Dendritic cell treated with granulocyte-macrophage colony-stimulating factor and Interleukin-4, amounts not matched to agents 40 ng/mL and 50 ng/mL, for 4 days (primary cell): ENCODE measurements around the gene FZD4.
"Not testable (repeated sequence)": the region's sequence is repeated elsewhere in the genome, so short reads cannot be mapped to it uniquely, and the experiment has no call there.

Source experiments
- H3K27ac Mint-ChIP-seq: one replicate; pipeline ENCODE4 v1.8.0; 2022; ENCODE audit warnings: mild to moderate bottlenecking, mixed read lengths
- H3K27me3 Mint-ChIP-seq: one replicate; pipeline ENCODE4 v1.8.0; 2022; ENCODE audit warnings: mild to moderate bottlenecking, mixed read lengths
- H3K36me3 Mint-ChIP-seq: one replicate; pipeline ENCODE4 v1.8.0; 2022; ENCODE audit warnings: low read depth, mixed read lengths
- H3K4me1 Mint-ChIP-seq: one replicate; pipeline ENCODE4 v1.8.0; 2022; ENCODE audit warnings: low read depth, mixed read lengths
- H3K4me3 Mint-ChIP-seq: one replicate; pipeline ENCODE4 v1.8.0; 2022; ENCODE audit warnings: mild to moderate bottlenecking, moderate library complexity, mixed read lengths
- H3K9me3 Mint-ChIP-seq: one replicate; pipeline ENCODE4 v1.8.0; 2022; ENCODE audit warnings: mixed read lengths
- intact Hi-C: fragments of 100-400 bp; cut with micrococcal nuclease; formaldehyde crosslinking; loops from one replicate; pipeline ENCODE4 v1.15.0; 2022

Gene FZD4

GRCh38 chr11:86937193-86937806, 17.9 kb downstream of the FZD4 start:
- H3K27ac Mint-ChIP-seq, H3K9me3 Mint-ChIP-seq, H3K4me1 Mint-ChIP-seq, H3K36me3 Mint-ChIP-seq, H3K27me3 Mint-ChIP-seq, H3K4me3 Mint-ChIP-seq: not testable (repeated sequence)
- intact Hi-C loops, result loop anchor here (5.0 kb wide), 1 partner anchor 485 kb away; no protein-coding TSS in a partner anchor

- peaks cover 12% of the 10 kb centered on the region for H3K4me1 Mint-ChIP-seq
- H3K9me3 Mint-ChIP-seq, result no peaks in the 10 kb centered on the region
- H3K27ac Mint-ChIP-seq, result no peak overlapping the region
- intact Hi-C loops, result loop anchor here (5.0 kb wide), 1 partner anchor 487 kb away; no protein-coding TSS in a partner anchor
- no peaks in the 10 kb centered on the region for H3K36me3 Mint-ChIP-seq
- no peak overlapping the region for H3K4me3 Mint-ChIP-seq
- peaks cover 3% of the 10 kb centered on the region for H3K27me3 Mint-ChIP-seq
Observed at GRCh38 chr11:86934926-86935579, 20.1 kb downstream of the FZD4 start.

- Mint-ChIP-seq H3K4me3 (no peak overlapping the region), H3K9me3 (no peaks in the 10 kb centered on the region), H3K4me1 (peaks cover 12% of the 10 kb centered on the region), H3K36me3 (no peaks in the 10 kb centered on the region), H3K27me3 (peaks cover 3% of the 10 kb centered on the region), H3K27ac (no peak overlapping the region)
- intact Hi-C loops, result no loop called here
Observed at GRCh38 chr11:86934582-86934900, 20.7 kb downstream of the FZD4 start.

GRCh38 chr11:86933891-86934581, 21.2 kb downstream of the FZD4 start:
- Mint-ChIP-seq H3K27ac (no peak overlapping the region), H3K27me3 (peaks cover 3% of the 10 kb centered on the region), H3K4me3 (no peak overlapping the region), H3K36me3 (no peaks in the 10 kb centered on the region), H3K4me1 (peaks cover 12% of the 10 kb centered on the region), H3K9me3 (no peaks in the 10 kb centered on the region)
- intact Hi-C loops, result no loop called here

GRCh38 chr11:86932924-86933875, 22.0 kb downstream of the FZD4 start:
- no peak overlapping the region for H3K27ac Mint-ChIP-seq
- H3K36me3 Mint-ChIP-seq, result no peaks in the 10 kb centered on the region
- intact Hi-C loops, result no loop called here
- H3K4me1 Mint-ChIP-seq, result peaks cover 8% of the 10 kb centered on the region
- no peak overlapping the region for H3K4me3 Mint-ChIP-seq
- no peaks in the 10 kb centered on the region for H3K9me3 Mint-ChIP-seq
- H3K27me3 Mint-ChIP-seq, result peaks cover under 1% of the 10 kb centered on the region

- no peaks in the 10 kb centered on the region for H3K36me3 Mint-ChIP-seq
- no peaks in the 10 kb centered on the region for H3K9me3 Mint-ChIP-seq
- intact Hi-C loops, result no loop called here
- peaks cover 7% of the 10 kb centered on the region for H3K4me1 Mint-ChIP-seq
- H3K27me3 Mint-ChIP-seq, result no peaks in the 10 kb centered on the region
- no peak overlapping the region for H3K27ac Mint-ChIP-seq
- no peak overlapping the region for H3K4me3 Mint-ChIP-seq
Observed at GRCh38 chr11:86932259-86932585, 23.0 kb downstream of the FZD4 start.

GRCh38 chr11:86931548-86932258, 23.5 kb downstream of the FZD4 start:
- peaks cover 7% of the 10 kb centered on the region for H3K4me1 Mint-ChIP-seq
- no peak overlapping the region for H3K27ac Mint-ChIP-seq
- no peak overlapping the region for H3K4me3 Mint-ChIP-seq
- no peaks in the 10 kb centered on the region for H3K9me3 Mint-ChIP-seq
- no peaks in the 10 kb centered on the region for H3K36me3 Mint-ChIP-seq
- no peaks in the 10 kb centered on the region for H3K27me3 Mint-ChIP-seq
- intact Hi-C loops, result no loop called here

GRCh38 chr11:86930957-86931547, 24.1 kb downstream of the FZD4 start:
- H3K27me3 Mint-ChIP-seq, result no peaks in the 10 kb centered on the region
- no peaks in the 10 kb centered on the region for H3K9me3 Mint-ChIP-seq
- H3K27ac Mint-ChIP-seq, result no peak overlapping the region
- H3K36me3 Mint-ChIP-seq, result no peaks in the 10 kb centered on the region
- H3K4me3 Mint-ChIP-seq, result no peak overlapping the region
- H3K4me1 Mint-ChIP-seq, result peaks cover 7% of the 10 kb centered on the region
- intact Hi-C loops, result no loop called here

GRCh38 chr11:86926975-86927374, 28.2 kb downstream of the FZD4 start:
- H3K36me3 Mint-ChIP-seq, result no peaks in the 10 kb centered on the region
- no peak overlapping the region for H3K4me3 Mint-ChIP-seq
- intact Hi-C loops, result no loop called here
- H3K4me1 Mint-ChIP-seq, result peaks cover 4% of the 10 kb centered on the region
- H3K9me3 Mint-ChIP-seq, result no peaks in the 10 kb centered on the region
- no peak overlapping the region for H3K27ac Mint-ChIP-seq
- no peaks in the 10 kb centered on the region for H3K27me3 Mint-ChIP-seq

GRCh38 chr11:86923999-86924766, 31.0 kb downstream of the FZD4 start:
- Mint-ChIP-seq H3K4me1 (no peaks in the 10 kb centered on the region), H3K36me3 (no peaks in the 10 kb centered on the region), H3K27ac (no peak overlapping the region), H3K4me3 (no peak overlapping the region), H3K27me3 (no peaks in the 10 kb centered on the region), H3K9me3 (no peaks in the 10 kb centered on the region)
- intact Hi-C loops, result no loop called here

GRCh38 chr11:86922225-86922624, 33.0 kb downstream of the FZD4 start:
- H3K36me3 Mint-ChIP-seq, result no peaks in the 10 kb centered on the region
- no peaks in the 10 kb centered on the region for H3K4me1 Mint-ChIP-seq
- intact Hi-C loops, result no loop called here
- H3K9me3 Mint-ChIP-seq, result no peaks in the 10 kb centered on the region
- H3K4me3 Mint-ChIP-seq, result no peak overlapping the region
- H3K27ac Mint-ChIP-seq, result no peak overlapping the region
- H3K27me3 Mint-ChIP-seq, result no peaks in the 10 kb centered on the region

- Mint-ChIP-seq H3K36me3 (no peaks in the 10 kb centered on the region), H3K27ac (no peak overlapping the region), H3K27me3 (no peaks in the 10 kb centered on the region), H3K4me1 (no peaks in the 10 kb centered on the region), H3K9me3 (no peaks in the 10 kb centered on the region), H3K4me3 (no peak overlapping the region)
- intact Hi-C loops, result no loop called here
Observed at GRCh38 chr11:86919557-86920210, 35.5 kb downstream of the FZD4 start.
